B cell (primary cell): ENCODE measurements around the gene MUC6.

Source experiments
- CTCF ChIP-seq: fragments of 200-600 bp; IDR thresholded peaks from one replicate; pipeline ENCODE4 v1.8.0; 2022; ENCODE audit warnings: antibody characterized with exemption, mild to moderate bottlenecking
- EZH2 ChIP-seq: IDR thresholded peaks from 2 replicates; pipeline ENCODE4 v1.6.1; 2012; ENCODE audit warnings: borderline replicate concordance, low read depth, mild to moderate bottlenecking, moderate library complexity, low read length; ENCODE audit not compliant: insufficient read depth, poor library complexity, severe bottlenecking

- no peak for TF ChIP-seq CTCF
- no peak for TF ChIP-seq EZH2
Measured at GRCh38 chr11:1075341-1075911, 38.9 kb upstream of the MUC6 start.
